ENCODE data around the gene CRMP1.

DNA sequence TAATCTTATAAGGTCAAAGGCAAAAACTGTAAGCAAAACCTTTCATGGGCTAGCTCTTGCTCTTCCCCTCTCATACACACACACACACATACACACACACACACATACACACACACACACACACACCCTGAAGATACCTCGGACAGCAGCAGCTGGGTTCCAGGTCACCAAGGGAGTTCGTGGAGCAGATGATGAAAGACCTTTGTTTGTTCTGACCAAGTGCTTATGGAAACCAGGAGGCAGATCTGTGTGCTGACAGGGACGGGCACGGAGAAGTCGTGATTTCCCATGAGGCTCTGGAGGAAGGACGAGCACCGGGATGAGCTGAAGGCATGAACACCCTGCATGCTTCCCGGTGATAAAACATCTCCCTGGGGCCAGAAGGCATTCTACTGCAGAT is 35.4 kb upstream of the CRMP1 start:
- TF ChIP-seq CTCF (optimal IDR thresholded peaks at IDR 0.05 in 1 of 3, IDR thresholded peaks at IDR 0.05 in 1 of 3, conservative IDR thresholded peaks at IDR 0.05 in 1 of 3; ENCODE audit: extremely low read depth in 1 of 3, insufficient read depth in 2 of 3, low read length in 3 of 3) (no peak), EZH2 (IDR thresholded peaks at IDR 0.05; ENCODE audit: low read length) (no peak)

Measured in keratinocyte (primary cell).